Femur (tissue), 1 donor: Measurements from ENCODE around the gene KRT3.
"Not testable (repeated sequence)": the region's sequence is repeated elsewhere in the genome, so short reads cannot be mapped to it uniquely, and the experiment has no call there.

Experiments
- DNase-seq: peaks from one replicate; pipeline ENCODE4 v3.0.0-alpha.2; 2017

KRT3 gene

GRCh38 chr12:52777566-52777965 is 18.4 kb downstream of the KRT3 start:
- no peak for DNase-seq

GRCh38 chr12:52776913-52777395 is 19.0 kb downstream of the KRT3 start, which contains the start of gene KRT76:
TSS of gene KRT76 (minus strand) at chr12:52777345. CDS start at chr12:52777291, 54 bp downstream.
- no peak for DNase-seq

GRCh38 chr12:52776435-52776834 is 19.5 kb downstream of the KRT3 start:
- DNase-seq = no peak

- DNase-seq = no peak
Observed at GRCh38 chr12:52774629-52775250, 21.2 kb downstream of the KRT3 start.

- DNase-seq = no peak
Observed at GRCh38 chr12:52772772-52773171, 23.1 kb downstream of the KRT3 start.

- DNase-seq = no peak
Observed at GRCh38 chr12:52772188-52772587, 23.7 kb downstream of the KRT3 start.

- no peak for DNase-seq
Observed at GRCh38 chr12:52771505-52771904, 24.4 kb downstream of the KRT3 start.

GRCh38 chr12:52771088-52771487 is 24.8 kb downstream of the KRT3 start:
- no peak for DNase-seq

- no peak for DNase-seq
Observed at GRCh38 chr12:52769946-52770345, 26.0 kb downstream of the KRT3 start.

- no peak for DNase-seq
Observed at GRCh38 chr12:52769354-52769753, 26.6 kb downstream of the KRT3 start.

- no peak for DNase-seq
Observed at GRCh38 chr12:52768479-52769200, 27.3 kb downstream of the KRT3 start.

GRCh38 chr12:52767427-52767826 is 28.5 kb downstream of the KRT3 start:
- DNase-seq = no peak

- DNase-seq = no peak
Observed at GRCh38 chr12:52767020-52767379, 28.9 kb downstream of the KRT3 start.

- no peak for DNase-seq
Observed at GRCh38 chr12:52766351-52767019, 29.4 kb downstream of the KRT3 start.

GRCh38 chr12:52765702-52766101 is 30.2 kb downstream of the KRT3 start:
- DNase-seq = no peak

- no peak for DNase-seq
Observed at GRCh38 chr12:52763991-52764390, 31.9 kb downstream of the KRT3 start.

- no peak for DNase-seq
Observed at GRCh38 chr12:52763036-52763659, 32.8 kb downstream of the KRT3 start.

GRCh38 chr12:52761802-52762201 is 34.1 kb downstream of the KRT3 start:
- no peak for DNase-seq

- DNase-seq = not testable (repeated sequence)
Observed at GRCh38 chr12:52761218-52761617, 34.7 kb downstream of the KRT3 start.

GRCh38 chr12:52760623-52761022 is 35.3 kb downstream of the KRT3 start:
- DNase-seq = no peak

- no peak for DNase-seq
Observed at GRCh38 chr12:52759695-52760094, 36.2 kb downstream of the KRT3 start.

GRCh38 chr12:52759218-52759617 is 36.7 kb downstream of the KRT3 start:
- no peak for DNase-seq

- no peak for DNase-seq
Observed at GRCh38 chr12:52757449-52758176, 38.3 kb downstream of the KRT3 start.
